ENCODE data around the gene PKIG. TPM values are rescaled to one million over a fixed set of nuclear protein-coding genes. Genes with fewer than 3 reads are reported as not detected.

PKIG gene
- total and polyA plus RNA-seq, 9 of the 15 experiments (the other 6 are each of a cell fraction or from before 2014, with no cell fraction given), result 0.13 to 7.0 (median 4.7) TPM

- TF ChIP-seq ID3 (CRISPR knock-in tag; IDR thresholded peaks at IDR 0.05) (no peak), ID3 (tag; IDR thresholded peaks at IDR 0.05) (peak; percentile 59; the same call in 1 of the 2 replicates), BHLHE40 (IDR thresholded peaks at IDR 0.05; ENCODE audit: low read length) (peak; percentile 73), ZFP36 (IDR thresholded peaks at IDR 0.05; ENCODE audit: low read depth, low read length, partially characterized antibody) (peak; percentile 70), FOXK1 (CRISPR knock-in tag; IDR thresholded peaks at IDR 0.05; ENCODE audit: borderline replicate concordance) (0 out of 2 replicates have a peak, but pooled peaks have one; percentile 46), CBX1 (IDR thresholded peaks at IDR 0.05; ENCODE audit: low read depth) (no peak), ZBTB2 (IDR thresholded peaks at IDR 0.05) (no peak), CTBP1 (IDR thresholded peaks at IDR 0.05; ENCODE audit: borderline replicate concordance) (peak; percentile 55; the same call in 1 of the 2 replicates), ZBTB33 (CRISPR knock-in tag; IDR thresholded peaks at IDR 0.05) (0 out of 2 replicates have a peak, but pooled peaks have one; percentile 13), ZNF174 (CRISPR knock-in tag; IDR thresholded peaks at IDR 0.05) (no peak), GABPA (tag; conservative IDR thresholded peaks at IDR 0.05; ENCODE audit: low read depth) (peak; percentile 69), ZBTB40 (IDR thresholded peaks at IDR 0.05) (peak; percentile 41; the same call in 1 of the 2 replicates), ZBTB40 (CRISPR knock-in tag; IDR thresholded peaks at IDR 0.05) (no peak)
Measured at GRCh38 chr20:44609516-44610312, 27.3 kb downstream of the PKIG start (continued).

Measured in K562 (cell line).